H9 (cell line): Measurements from ENCODE around the gene CEP164. TPM values are rescaled to one million over a fixed set of nuclear protein-coding genes. Genes with fewer than 3 reads are reported as not detected.

Experiments
- DNase-seq: peaks from one replicate; pipeline ENCODE4 v3.0.0-alpha.2; 2017
- H2AFZ ChIP-seq: one replicate; pipeline ENCODE4 v1.6.1; 2013; ENCODE audit warnings: mild to moderate bottlenecking, low read length, control low read depth, moderate library complexity
- H2AK5ac ChIP-seq: 2 replicates; pipeline ENCODE4 v1.6.1; 2013; ENCODE audit warnings: low read length, control low read depth, mixed read lengths; ENCODE audit not compliant: insufficient read length
- H2BK120ac ChIP-seq: one replicate; pipeline ENCODE4 v1.6.1; 2013; ENCODE audit warnings: low read depth, mild to moderate bottlenecking, low read length, control low read depth, inconsistent platforms; ENCODE audit not compliant: poor library complexity, severe bottlenecking
- H2BK12ac ChIP-seq: 2 replicates; pipeline ENCODE4 v1.6.1; 2013; ENCODE audit warnings: low read length, control low read depth, mixed read lengths, low read depth; ENCODE audit not compliant: insufficient read length
- H2BK15ac ChIP-seq: 2 replicates; pipeline ENCODE4 v1.6.1; 2013; ENCODE audit warnings: low read depth, low read length, control low read depth
- H2BK20ac ChIP-seq: one replicate; pipeline ENCODE4 v1.6.1; 2013; ENCODE audit warnings: low read depth, mild to moderate bottlenecking, low read length, control low read depth, inconsistent platforms; ENCODE audit not compliant: poor library complexity, severe bottlenecking
- H2BK5ac ChIP-seq: 2 replicates; pipeline ENCODE4 v1.6.1; 2013; ENCODE audit warnings: low read length, control low read depth, mixed read lengths; ENCODE audit not compliant: insufficient read length
- H3K14ac ChIP-seq: 2 replicates; pipeline ENCODE4 v1.6.1; 2013; ENCODE audit warnings: low read length, control low read depth; ENCODE audit not compliant: insufficient read depth
- H3K18ac ChIP-seq: 2 replicates; pipeline ENCODE4 v1.6.1; 2013; ENCODE audit warnings: low read depth, mild to moderate bottlenecking, mixed read lengths, low read length, control low read depth; ENCODE audit not compliant: insufficient read length
- H3K23ac ChIP-seq: 2 replicates; pipeline ENCODE4 v1.6.1; 2013; ENCODE audit warnings: low read length, control low read depth, mixed read lengths, low read depth; ENCODE audit not compliant: insufficient read length
- H3K23me2 ChIP-seq: 2 replicates; pipeline ENCODE4 v1.6.1; 2013; ENCODE audit warnings: low read depth, mild to moderate bottlenecking, mixed read lengths, low read length, control low read depth; ENCODE audit not compliant: insufficient read length, poor library complexity, severe bottlenecking
- H3K27ac ChIP-seq: 2 replicates; pipeline ENCODE4 v1.5.1; 2013; ENCODE audit warnings: low read length, control low read depth, mixed read lengths, low read depth; ENCODE audit not compliant: insufficient read length
- H3K27me3 ChIP-seq: 2 replicates; pipeline ENCODE4 v1.6.1; 2013; ENCODE audit warnings: low read length, control low read depth, inconsistent platforms; ENCODE audit not compliant: insufficient read depth
- H3K4ac ChIP-seq: 2 replicates; pipeline ENCODE4 v1.6.1; 2013; ENCODE audit warnings: low read depth, mild to moderate bottlenecking, control low read depth, inconsistent platforms, low read length, moderate library complexity
- H3K4me1 ChIP-seq: 2 replicates; pipeline ENCODE4 v1.6.1; 2013; ENCODE audit warnings: low read length, control low read depth, inconsistent platforms; ENCODE audit not compliant: insufficient read depth
- H3K4me2 ChIP-seq: 2 replicates; pipeline ENCODE4 v1.6.1; 2013; ENCODE audit warnings: low read length, control low read depth, mixed read lengths; ENCODE audit not compliant: insufficient read length, insufficient read depth
- H3K56ac ChIP-seq: 2 replicates; pipeline ENCODE4 v1.6.1; 2013; ENCODE audit warnings: low read depth, mild to moderate bottlenecking, mixed read lengths, low read length, control low read depth; ENCODE audit not compliant: insufficient read length
- H3K79me1 ChIP-seq: 2 replicates; pipeline ENCODE4 v1.6.1; 2013; ENCODE audit warnings: low read depth, mild to moderate bottlenecking, moderate library complexity, low read length, control low read depth, inconsistent platforms; ENCODE audit not compliant: insufficient read depth, poor library complexity, severe bottlenecking
- H3K79me2 ChIP-seq: 2 replicates; pipeline ENCODE4 v1.6.1; 2013; ENCODE audit warnings: low read length, control low read depth, inconsistent platforms; ENCODE audit not compliant: insufficient read depth
- H3K9ac ChIP-seq: 2 replicates; pipeline ENCODE4 v1.6.1; 2013; ENCODE audit warnings: low read length, control low read depth, mixed read lengths; ENCODE audit not compliant: insufficient read length; ENCODE audit errors: extremely low read depth
- H3K9me3 ChIP-seq: one replicate; pipeline ENCODE4 v1.6.1; 2013; ENCODE audit warnings: low read depth, low read length, inconsistent platforms; ENCODE audit not compliant: control insufficient read depth
- H3T11ph ChIP-seq: one replicate; pipeline ENCODE4 v1.6.1; 2013; ENCODE audit warnings: mild to moderate bottlenecking, low read length, control low read depth, inconsistent platforms
- H4K20me1 ChIP-seq: one replicate; pipeline ENCODE4 v1.6.1; 2013; ENCODE audit not compliant: control insufficient read depth, insufficient read length, insufficient read depth
- H4K5ac ChIP-seq: 2 replicates; pipeline ENCODE4 v1.6.1; 2013; ENCODE audit warnings: low read depth, mild to moderate bottlenecking, mixed read lengths, low read length, control low read depth; ENCODE audit not compliant: insufficient read length
- H4K8ac ChIP-seq: replicated peaks from 2 replicates; pipeline ENCODE4 v1.6.1; 2013; ENCODE audit warnings: low read length, control low read depth, mixed read lengths, low read depth; ENCODE audit not compliant: insufficient read length
- H4K91ac ChIP-seq: 2 replicates; pipeline ENCODE4 v1.6.1; 2013; ENCODE audit warnings: low read depth, mild to moderate bottlenecking, moderate library complexity, mixed read lengths, low read length, control low read depth; ENCODE audit not compliant: insufficient read length
- H3K27ac Mint-ChIP-seq, 3 experiments: 2 replicates in 2 of 3; 3 replicates in 1 of 3; pipeline ENCODE4 v1.8.0; 2020 to 2021; ENCODE audit warnings: mixed read lengths in 3 of 3, mild to moderate bottlenecking in 1 of 3, moderate library complexity in 1 of 3
- H3K27me3 Mint-ChIP-seq: 2 replicates; pipeline ENCODE4 v1.8.0; 2021; ENCODE audit warnings: low read depth, mild to moderate bottlenecking, moderate library complexity, mixed read lengths
- H3K36me3 Mint-ChIP-seq, 3 experiments: 2 replicates in 2 of 3; 3 replicates in 1 of 3; pipeline ENCODE4 v1.8.0; 2020 to 2021; ENCODE audit warnings: low read depth in 3 of 3, mixed read lengths in 3 of 3; ENCODE audit not compliant: insufficient read depth in 1 of 3
- H3K4me1 Mint-ChIP-seq, 2 experiments: 2 replicates each; pipeline ENCODE4 v1.8.0; 2020; ENCODE audit warnings: mixed read lengths in 2 of 2
- H3K4me3 Mint-ChIP-seq, 2 experiments: 2 replicates in 1 of 2; 3 replicates in 1 of 2; pipeline ENCODE4 v1.8.0; 2020 to 2021; ENCODE audit warnings: mild to moderate bottlenecking in 2 of 2, mixed read lengths in 2 of 2, moderate library complexity in 1 of 2
- H3K9me3 Mint-ChIP-seq, 2 experiments: 2 replicates in 1 of 2; 3 replicates in 1 of 2; pipeline ENCODE4 v1.8.0; 2020; ENCODE audit warnings: mild to moderate bottlenecking in 2 of 2, mixed read lengths in 2 of 2, moderate library complexity in 1 of 2
- CTCF ChIP-seq: fragments of 200-600 bp; sonication (generic); conservative IDR thresholded peaks from 3 replicates; pipeline ENCODE4 v1.8.0; 2021; ENCODE audit warnings: antibody characterized with exemption, mild to moderate bottlenecking
- WGBS: extraction: QIAGEN DNeasy Blood & Tissue Kit; methylation state at CpG from one replicate; pipeline ENCODE4 v1.1.7; 2013; ENCODE audit warnings: missing lambda C conversion rate, low lambda C conversion rate, mixed read lengths; ENCODE audit not compliant: insufficient read length; ENCODE audit errors: extremely low coverage; 5-methylcytosine and 5-hydroxymethylcytosine counted together
- total RNA-seq: library from RNA; stranded (reverse); gene quantifications from 2 replicates; pipeline ENCODE4 v1.2.1, GENCODE V29; 2021

CEP164 gene
- total RNA-seq, 1 experiment from 2014 or later, result 24.9 TPM

GRCh38 chr11:117457835-117458234 is 130.2 kb downstream of the CEP164 start:
- H3K18ac ChIP-seq, result no peak overlapping the region
- H2BK15ac ChIP-seq, result no peak overlapping the region
- no peak overlapping the region for H2AK5ac ChIP-seq
- H4K20me1 ChIP-seq, result no peaks in the 10 kb centered on the region
- H3K9ac ChIP-seq, result no peak overlapping the region
- H2BK5ac ChIP-seq, result no peak overlapping the region
- no peak overlapping the region for H2BK12ac ChIP-seq
- no peak overlapping the region for H4K5ac ChIP-seq
- Mint-ChIP-seq H3K9me3 (peaks cover 14% of the 10 kb centered on the region in 2 experiments), H3K36me3 (peaks cover 3 to 14% (median 5%) of the 10 kb centered on the region in 3 experiments; a peak in 4 of 7 replicates), H3K27ac (no peak overlapping the region), H3K27me3 (peaks cover 10% of the 10 kb centered on the region), H3K4me3 (no peak overlapping the region), H3K4me1 (peaks cover 0 to 10% of the 10 kb centered on the region in 2 experiments; a peak in 2 of 4 replicates)
- H3K4me2 ChIP-seq, result no peak overlapping the region
- H4K91ac ChIP-seq, result no peak overlapping the region
- H2BK120ac ChIP-seq, result no peak overlapping the region
- WGBS, result no CpG with 5 or more reads among the region's 9 CpGs
- H3K79me1 ChIP-seq, result no peaks in the 10 kb centered on the region
- no peak overlapping the region for H3K23ac ChIP-seq
- H3K4me1 ChIP-seq, result no peaks in the 10 kb centered on the region
- no peak overlapping the region for H2AFZ ChIP-seq
- H3K79me2 ChIP-seq, result no peaks in the 10 kb centered on the region
- TF ChIP-seq CTCF, result no peak
- no peak for DNase-seq
- H2BK20ac ChIP-seq, result no peak overlapping the region
- no peak overlapping the region for H3K27ac ChIP-seq
- H3T11ph ChIP-seq, result no peak overlapping the region
- H3K14ac ChIP-seq, result no peak overlapping the region
- H3K9me3 ChIP-seq, result peaks cover 4% of the 10 kb centered on the region
- H3K56ac ChIP-seq, result no peak overlapping the region
- no peak overlapping the region for H4K8ac ChIP-seq
- no peaks in the 10 kb centered on the region for H3K23me2 ChIP-seq
- H3K27me3 ChIP-seq, result no peaks in the 10 kb centered on the region
- H3K4ac ChIP-seq, result no peak overlapping the region
